Measurements from ENCODE around the gene SH3TC1. TPM values are rescaled to one million over a fixed set of nuclear protein-coding genes. Genes with fewer than 3 reads are reported as not detected.

The SH3TC1 gene
- total RNA-seq, 1 experiment from 2014 or later: 7.8 TPM

- no peaks in the 10 kb centered on the region for H3K9me3 Mint-ChIP-seq (ENCODE audit: low read depth, unreplicated experiment)
- H3K4me1 Mint-ChIP-seq (ENCODE audit: low read depth, unreplicated experiment): no peaks in the 10 kb centered on the region
- DNase-seq: no peak
- CTCF ChIA-PET: no interaction called here
- peak; percentile 23 for TF ChIP-seq CTCF (IDR thresholded peaks at IDR 0.05; ENCODE audit: unreplicated experiment)
- H3K4me3 Mint-ChIP-seq (ENCODE audit: low read depth, unreplicated experiment): no peak overlapping the region
- no peak overlapping the region for H3K27ac Mint-ChIP-seq (ENCODE audit: unreplicated experiment)
- H3K36me3 Mint-ChIP-seq (ENCODE audit: insufficient read depth, unreplicated experiment): no peaks in the 10 kb centered on the region
- intact Hi-C loops (cut with micrococcal nuclease; ENCODE audit: unreplicated experiment): no loop called here
- BruUV-seq (replicated peaks): no TSS peak
- peaks cover 42% of the 10 kb centered on the region for H3K27me3 Mint-ChIP-seq (ENCODE audit: unreplicated experiment)
Measured at GRCh38 chr4:8168232-8168631, 30.9 kb upstream of the SH3TC1 start.

GRCh38 chr4:8168832-8169598 is 30.1 kb upstream of the SH3TC1 start:
- H3K27ac Mint-ChIP-seq (ENCODE audit: unreplicated experiment): no peak overlapping the region
- CTCF ChIA-PET: no interaction called here
- TF ChIP-seq CTCF (IDR thresholded peaks at IDR 0.05; ENCODE audit: unreplicated experiment): no peak
- no peak overlapping the region for H3K4me3 Mint-ChIP-seq (ENCODE audit: low read depth, unreplicated experiment)
- H3K9me3 Mint-ChIP-seq (ENCODE audit: low read depth, unreplicated experiment): no peaks in the 10 kb centered on the region
- intact Hi-C loops (cut with micrococcal nuclease; ENCODE audit: unreplicated experiment): no loop called here
- no TSS peak for BruUV-seq (replicated peaks)
- H3K27me3 Mint-ChIP-seq (ENCODE audit: unreplicated experiment): peaks cover 42% of the 10 kb centered on the region
- no peaks in the 10 kb centered on the region for H3K4me1 Mint-ChIP-seq (ENCODE audit: low read depth, unreplicated experiment)
- no peaks in the 10 kb centered on the region for H3K36me3 Mint-ChIP-seq (ENCODE audit: insufficient read depth, unreplicated experiment)
- no peak for DNase-seq

- BruUV-seq (replicated peaks): no TSS peak
Measured at GRCh38 chr4:8169763-8170162, 29.3 kb upstream of the SH3TC1 start.

GRCh38 chr4:8170341-8170740 is 28.7 kb upstream of the SH3TC1 start:
- CTCF ChIA-PET: no interaction called here
- no peak overlapping the region for H3K4me3 Mint-ChIP-seq (ENCODE audit: low read depth, unreplicated experiment)
- H3K36me3 Mint-ChIP-seq (ENCODE audit: insufficient read depth, unreplicated experiment): no peaks in the 10 kb centered on the region
- no peak for DNase-seq
- intact Hi-C loops (cut with micrococcal nuclease; ENCODE audit: unreplicated experiment): no loop called here
- no peaks in the 10 kb centered on the region for H3K4me1 Mint-ChIP-seq (ENCODE audit: low read depth, unreplicated experiment)
- H3K27ac Mint-ChIP-seq (ENCODE audit: unreplicated experiment): no peak overlapping the region
- no peaks in the 10 kb centered on the region for H3K9me3 Mint-ChIP-seq (ENCODE audit: low read depth, unreplicated experiment)
- no TSS peak for BruUV-seq (replicated peaks)
- peaks cover 33% of the 10 kb centered on the region for H3K27me3 Mint-ChIP-seq (ENCODE audit: unreplicated experiment)
- TF ChIP-seq CTCF (IDR thresholded peaks at IDR 0.05; ENCODE audit: unreplicated experiment): no peak

More at GRCh38 chr4:8169763-8170162, 29.3 kb upstream of the SH3TC1 start:
- no peak for TF ChIP-seq CTCF (IDR thresholded peaks at IDR 0.05; ENCODE audit: unreplicated experiment)
- H3K9me3 Mint-ChIP-seq (ENCODE audit: low read depth, unreplicated experiment): no peaks in the 10 kb centered on the region
- no peaks in the 10 kb centered on the region for H3K4me1 Mint-ChIP-seq (ENCODE audit: low read depth, unreplicated experiment)
- no peak for DNase-seq
- CTCF ChIA-PET: no interaction called here
- intact Hi-C loops (cut with micrococcal nuclease; ENCODE audit: unreplicated experiment): no loop called here
- no peak overlapping the region for H3K27ac Mint-ChIP-seq (ENCODE audit: unreplicated experiment)
- H3K4me3 Mint-ChIP-seq (ENCODE audit: low read depth, unreplicated experiment): no peak overlapping the region
- H3K27me3 Mint-ChIP-seq (ENCODE audit: unreplicated experiment): peaks cover 39% of the 10 kb centered on the region
- no peaks in the 10 kb centered on the region for H3K36me3 Mint-ChIP-seq (ENCODE audit: insufficient read depth, unreplicated experiment)

Measured in Calu3 (cell line).